BE2C (cell line): Measurements from ENCODE around the gene PARD3B.

ENCODE experiments used
- DNase-seq: peaks from one replicate; pipeline ENCODE4 v3.0.0-alpha.2; 2020
- H3K27me3 ChIP-seq: fragments of 250-450 bp; sonication (Bioruptor Pico); 2 replicates; pipeline ENCODE4 v1.5.1; 2020; ENCODE audit warnings: mild to moderate bottlenecking
- H3K36me3 ChIP-seq: fragments of 250-450 bp; sonication (Bioruptor Pico); 2 replicates; pipeline ENCODE4 v1.5.1; 2020; ENCODE audit warnings: mild to moderate bottlenecking
- H3K4me1 ChIP-seq: fragments of 250-450 bp; sonication (Bioruptor Pico); 2 replicates; pipeline ENCODE4 v1.5.1; 2020
- H3K4me3 ChIP-seq: 2 replicates; pipeline ENCODE4 v1.5.1; 2011; ENCODE audit warnings: low read depth, low read length
- H3K9me3 ChIP-seq: fragments of 250-450 bp; sonication (Bioruptor Pico); 2 replicates; pipeline ENCODE4 v1.5.1; 2020
- TF ChIP-seq, protein P1 (sequence below): IDR thresholded peaks from 2 replicates; pipeline ENCODE4 v1.5.1; 2012; ENCODE audit warnings: mild to moderate bottlenecking, low read depth, low read length

PARD3B gene

DNA sequence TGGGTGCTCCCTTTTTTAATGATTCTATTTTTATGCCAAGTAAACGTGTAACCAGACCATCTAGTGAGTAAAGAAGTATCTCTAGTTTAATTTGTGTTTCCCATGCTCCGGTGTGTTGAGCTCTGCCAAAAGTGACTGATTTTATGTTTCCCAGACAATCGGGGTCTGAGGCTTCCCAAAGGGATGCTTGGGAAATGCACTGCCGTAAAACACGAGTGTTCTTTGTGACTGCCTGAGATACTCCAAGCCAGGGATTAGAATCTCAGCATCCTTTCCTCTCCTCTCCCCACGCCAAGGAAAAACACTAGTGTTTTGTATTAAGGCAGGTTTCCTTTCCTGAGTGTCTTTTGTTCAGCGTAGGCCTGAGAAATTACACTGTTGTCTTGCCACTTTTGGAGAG is 956.6 kb downstream of the PARD3B start:
- no peaks in the 10 kb centered on the region for H3K4me1 ChIP-seq
- no peak overlapping the region for H3K4me3 ChIP-seq
- no peaks in the 10 kb centered on the region for H3K9me3 ChIP-seq
- no peaks in the 10 kb centered on the region for H3K36me3 ChIP-seq
- H3K27me3 ChIP-seq, result no peaks in the 10 kb centered on the region
- no peak for DNase-seq
- TF ChIP-seq, protein P1, sequence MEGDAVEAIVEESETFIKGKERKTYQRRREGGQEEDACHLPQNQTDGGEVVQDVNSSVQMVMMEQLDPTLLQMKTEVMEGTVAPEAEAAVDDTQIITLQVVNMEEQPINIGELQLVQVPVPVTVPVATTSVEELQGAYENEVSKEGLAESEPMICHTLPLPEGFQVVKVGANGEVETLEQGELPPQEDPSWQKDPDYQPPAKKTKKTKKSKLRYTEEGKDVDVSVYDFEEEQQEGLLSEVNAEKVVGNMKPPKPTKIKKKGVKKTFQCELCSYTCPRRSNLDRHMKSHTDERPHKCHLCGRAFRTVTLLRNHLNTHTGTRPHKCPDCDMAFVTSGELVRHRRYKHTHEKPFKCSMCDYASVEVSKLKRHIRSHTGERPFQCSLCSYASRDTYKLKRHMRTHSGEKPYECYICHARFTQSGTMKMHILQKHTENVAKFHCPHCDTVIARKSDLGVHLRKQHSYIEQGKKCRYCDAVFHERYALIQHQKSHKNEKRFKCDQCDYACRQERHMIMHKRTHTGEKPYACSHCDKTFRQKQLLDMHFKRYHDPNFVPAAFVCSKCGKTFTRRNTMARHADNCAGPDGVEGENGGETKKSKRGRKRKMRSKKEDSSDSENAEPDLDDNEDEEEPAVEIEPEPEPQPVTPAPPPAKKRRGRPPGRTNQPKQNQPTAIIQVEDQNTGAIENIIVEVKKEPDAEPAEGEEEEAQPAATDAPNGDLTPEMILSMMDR, result no peak

- no peaks in the 10 kb centered on the region for H3K4me1 ChIP-seq
- H3K9me3 ChIP-seq, result no peaks in the 10 kb centered on the region
- no peak for DNase-seq
- no peaks in the 10 kb centered on the region for H3K36me3 ChIP-seq
- H3K27me3 ChIP-seq, result no peaks in the 10 kb centered on the region
- TF ChIP-seq, protein P1, result no peak
- H3K4me3 ChIP-seq, result no peak overlapping the region
Measured at GRCh38 chr2:205505371-205505770, 960.1 kb downstream of the PARD3B start.

- Histone ChIP-seq H3K36me3 (no peaks in the 10 kb centered on the region), H3K27me3 (no peaks in the 10 kb centered on the region), H3K4me1 (no peaks in the 10 kb centered on the region), H3K4me3 (no peak overlapping the region), H3K9me3 (no peaks in the 10 kb centered on the region)
- TF ChIP-seq, protein P1, result no peak
- no peak for DNase-seq
Measured at GRCh38 chr2:205509655-205510054, 964.4 kb downstream of the PARD3B start.

DNA sequence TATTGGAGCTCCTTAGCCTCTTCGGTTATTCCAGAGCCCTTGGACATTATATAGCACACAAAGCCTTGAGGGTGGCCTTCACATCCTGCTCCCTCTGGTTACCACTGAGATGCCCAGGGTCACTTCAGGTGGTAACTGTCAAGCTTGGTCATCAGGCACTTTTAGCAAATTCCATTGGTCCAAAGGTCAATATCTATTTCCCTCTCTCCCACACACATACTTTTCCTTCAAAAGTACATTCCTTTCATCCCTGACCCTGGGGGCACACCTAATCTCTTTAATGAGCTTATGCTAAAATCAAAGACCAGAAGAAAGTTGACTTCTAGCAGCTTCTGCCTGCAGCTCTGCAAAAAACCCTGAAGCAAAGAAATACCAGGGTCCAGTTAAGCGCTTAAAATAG is 965.1 kb downstream of the PARD3B start:
- H3K4me3 ChIP-seq, result no peak overlapping the region

DNA sequence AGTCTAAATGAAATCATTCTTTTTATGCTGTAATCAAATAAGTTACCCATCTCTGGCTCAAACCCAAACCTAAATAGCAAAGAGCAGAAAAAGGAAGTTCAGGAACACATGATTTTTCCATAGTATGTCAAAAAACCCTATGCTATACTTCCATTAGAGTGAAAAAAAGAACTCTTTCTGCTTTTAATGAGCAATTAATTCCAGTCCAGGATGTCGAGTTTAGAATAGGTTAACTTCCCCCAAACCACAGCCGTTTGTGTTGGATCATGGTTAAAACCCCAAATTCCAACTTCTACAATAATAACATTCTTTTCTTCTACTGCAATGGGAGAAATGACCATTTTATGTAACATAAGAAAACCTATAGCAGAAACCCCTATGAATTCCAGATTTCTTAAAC is 965.9 kb downstream of the PARD3B start:
- H3K9me3 ChIP-seq, result no peaks in the 10 kb centered on the region
- DNase-seq, result no peak
- H3K27me3 ChIP-seq, result no peaks in the 10 kb centered on the region
- TF ChIP-seq, protein P1, result no peak
- H3K36me3 ChIP-seq, result no peaks in the 10 kb centered on the region
- H3K4me3 ChIP-seq, result no peak overlapping the region
- no peaks in the 10 kb centered on the region for H3K4me1 ChIP-seq

More for the DNA sequence above, 965.1 kb downstream of the PARD3B start:
- no peaks in the 10 kb centered on the region for H3K4me1 ChIP-seq
- H3K9me3 ChIP-seq, result no peaks in the 10 kb centered on the region
- H3K36me3 ChIP-seq, result no peaks in the 10 kb centered on the region
- no peak for DNase-seq
- H3K27me3 ChIP-seq, result no peaks in the 10 kb centered on the region
- TF ChIP-seq, protein P1, result no peak

GRCh38 chr2:205511641-205512040 is 966.4 kb downstream of the PARD3B start:
- TF ChIP-seq, protein P1, result no peak
- no peaks in the 10 kb centered on the region for H3K4me1 ChIP-seq
- no peaks in the 10 kb centered on the region for H3K9me3 ChIP-seq
- H3K27me3 ChIP-seq, result no peaks in the 10 kb centered on the region
- no peak overlapping the region for H3K4me3 ChIP-seq
- H3K36me3 ChIP-seq, result no peaks in the 10 kb centered on the region
- DNase-seq, result no peak
